DMS53 treated with DMSO at 0.1 percent for 48 hours (cell line): ENCODE measurements around the gene GPR39.

Source experiments
- DNase-seq: peaks from one replicate; lab custom pipeline; 2025; ENCODE audit not compliant: unreplicated experiment; lab: John Stamatoyannopoulos, UW

Gene GPR39

GRCh38 chr2:132412021-132412420, 4.6 kb upstream of the GPR39 start:
- DNase-seq = no peak

GRCh38 chr2:132414081-132414480, 2.5 kb upstream of the GPR39 start:
- no peak for DNase-seq

- no peak for DNase-seq
These were observed 1.2 kb upstream of the GPR39 start for GRCh38 chr2:132415256-132415914.

GRCh38 chr2:132415915-132416722, 486 bp upstream of the GPR39 start:
- peak; percentile 79 for DNase-seq

GRCh38 chr2:132417430-132418035, 928 bp downstream of the GPR39 start:
- DNase-seq = no peak

- no peak for DNase-seq
These were observed 2.6 kb downstream of the GPR39 start for GRCh38 chr2:132419235-132419634.

- DNase-seq = no peak
These were observed 3.3 kb downstream of the GPR39 start for GRCh38 chr2:132419941-132420340.

GRCh38 chr2:132420816-132421805, 4.5 kb downstream of the GPR39 start:
- DNase-seq = no peak

GRCh38 chr2:132422736-132423135, 6.1 kb downstream of the GPR39 start:
- no peak for DNase-seq

GRCh38 chr2:132424526-132425121, 8.0 kb downstream of the GPR39 start:
- DNase-seq = no peak

GRCh38 chr2:132426033-132426432, 9.4 kb downstream of the GPR39 start:
- no peak for DNase-seq

- DNase-seq = no peak
These were observed 10.1 kb downstream of the GPR39 start for GRCh38 chr2:132426656-132427055.

GRCh38 chr2:132429351-132429750, 12.7 kb downstream of the GPR39 start:
- no peak for DNase-seq

- DNase-seq = no peak
These were observed 13.5 kb downstream of the GPR39 start for GRCh38 chr2:132429941-132430573.

GRCh38 chr2:132430895-132431294, 14.3 kb downstream of the GPR39 start:
- DNase-seq = no peak

GRCh38 chr2:132437852-132438669, 21.5 kb downstream of the GPR39 start:
- DNase-seq = no peak

GRCh38 chr2:132438691-132439090, 22.1 kb downstream of the GPR39 start:
- DNase-seq = no peak

GRCh38 chr2:132439703-132440398, 23.2 kb downstream of the GPR39 start:
- DNase-seq = no peak

- DNase-seq = no peak
These were observed 24.4 kb downstream of the GPR39 start for GRCh38 chr2:132441051-132441450.
